Subcutaneous adipose tissue (tissue), 4 donors: ENCODE data around the gene HSPB6. TPM values are rescaled to one million over a fixed set of nuclear protein-coding genes. Genes with fewer than 3 reads are reported as not detected.

Experiments used
- total RNA-seq, 4 donors: library from RNA; depleted of rRNA; stranded (reverse); fragments of >200 nt; gene quantifications; one replicate each; pipeline ENCODE4 v1.1.0, GENCODE V29; 2016
- TF ChIP-seq, protein P1 (sequence below): fragments of 450-650 bp; IDR thresholded peaks from one replicate; pipeline ENCODE4 v1.5.1; 2016; ENCODE audit warnings: low read depth, mild to moderate bottlenecking, control low read depth, antibody characterized with exemption, moderate library complexity

HSPB6 gene
- total RNA-seq, 4 donors from 2014 or later = 50.1 to 554 (median 117) TPM

DNA sequence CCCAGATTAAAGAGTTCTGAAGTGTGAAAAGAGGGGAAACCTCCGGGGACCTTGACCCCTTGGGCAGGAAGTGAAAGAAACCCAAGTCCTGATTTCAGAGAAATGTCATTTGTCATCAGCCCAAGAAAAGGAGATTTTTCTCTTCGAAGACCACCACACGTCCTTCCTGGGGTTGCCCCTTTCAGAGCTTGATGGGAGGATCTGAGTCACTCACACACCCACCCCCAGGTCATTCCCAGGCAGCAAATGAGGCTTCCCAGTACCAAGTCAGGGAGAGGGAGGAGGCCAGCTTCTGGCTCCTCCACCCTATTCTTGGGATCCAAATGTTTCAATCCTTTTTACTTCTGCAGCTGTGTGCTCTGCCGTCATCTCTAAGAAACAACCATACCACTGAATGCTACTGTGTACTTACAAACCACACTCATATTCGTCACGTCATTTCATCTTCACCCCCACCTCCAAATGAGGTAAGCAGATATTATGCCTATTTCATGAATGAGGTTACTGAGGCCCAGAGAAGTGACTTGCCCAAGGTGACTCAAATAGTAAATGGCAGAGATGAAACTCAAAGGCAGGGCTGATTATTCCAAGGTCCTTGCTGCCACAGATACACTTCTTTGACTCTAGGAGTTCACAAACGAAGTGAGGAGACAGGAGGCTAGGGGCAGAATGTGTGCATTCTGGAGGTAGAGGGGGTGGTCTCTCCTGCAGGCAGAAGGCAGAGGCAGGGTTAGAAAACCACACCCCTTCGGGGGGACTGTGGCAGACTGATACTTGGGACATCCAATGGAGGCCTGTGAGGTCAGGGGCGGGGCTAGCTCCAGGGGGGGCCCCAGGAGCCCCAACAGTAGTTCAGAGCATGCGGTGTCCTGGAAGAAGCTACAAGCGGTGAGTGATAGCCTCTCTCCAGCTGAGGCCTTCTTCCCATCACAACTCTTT lies 44.0 kb downstream of the HSPB6 start:
- TF ChIP-seq, protein P1, sequence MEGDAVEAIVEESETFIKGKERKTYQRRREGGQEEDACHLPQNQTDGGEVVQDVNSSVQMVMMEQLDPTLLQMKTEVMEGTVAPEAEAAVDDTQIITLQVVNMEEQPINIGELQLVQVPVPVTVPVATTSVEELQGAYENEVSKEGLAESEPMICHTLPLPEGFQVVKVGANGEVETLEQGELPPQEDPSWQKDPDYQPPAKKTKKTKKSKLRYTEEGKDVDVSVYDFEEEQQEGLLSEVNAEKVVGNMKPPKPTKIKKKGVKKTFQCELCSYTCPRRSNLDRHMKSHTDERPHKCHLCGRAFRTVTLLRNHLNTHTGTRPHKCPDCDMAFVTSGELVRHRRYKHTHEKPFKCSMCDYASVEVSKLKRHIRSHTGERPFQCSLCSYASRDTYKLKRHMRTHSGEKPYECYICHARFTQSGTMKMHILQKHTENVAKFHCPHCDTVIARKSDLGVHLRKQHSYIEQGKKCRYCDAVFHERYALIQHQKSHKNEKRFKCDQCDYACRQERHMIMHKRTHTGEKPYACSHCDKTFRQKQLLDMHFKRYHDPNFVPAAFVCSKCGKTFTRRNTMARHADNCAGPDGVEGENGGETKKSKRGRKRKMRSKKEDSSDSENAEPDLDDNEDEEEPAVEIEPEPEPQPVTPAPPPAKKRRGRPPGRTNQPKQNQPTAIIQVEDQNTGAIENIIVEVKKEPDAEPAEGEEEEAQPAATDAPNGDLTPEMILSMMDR = no peak

DNA sequence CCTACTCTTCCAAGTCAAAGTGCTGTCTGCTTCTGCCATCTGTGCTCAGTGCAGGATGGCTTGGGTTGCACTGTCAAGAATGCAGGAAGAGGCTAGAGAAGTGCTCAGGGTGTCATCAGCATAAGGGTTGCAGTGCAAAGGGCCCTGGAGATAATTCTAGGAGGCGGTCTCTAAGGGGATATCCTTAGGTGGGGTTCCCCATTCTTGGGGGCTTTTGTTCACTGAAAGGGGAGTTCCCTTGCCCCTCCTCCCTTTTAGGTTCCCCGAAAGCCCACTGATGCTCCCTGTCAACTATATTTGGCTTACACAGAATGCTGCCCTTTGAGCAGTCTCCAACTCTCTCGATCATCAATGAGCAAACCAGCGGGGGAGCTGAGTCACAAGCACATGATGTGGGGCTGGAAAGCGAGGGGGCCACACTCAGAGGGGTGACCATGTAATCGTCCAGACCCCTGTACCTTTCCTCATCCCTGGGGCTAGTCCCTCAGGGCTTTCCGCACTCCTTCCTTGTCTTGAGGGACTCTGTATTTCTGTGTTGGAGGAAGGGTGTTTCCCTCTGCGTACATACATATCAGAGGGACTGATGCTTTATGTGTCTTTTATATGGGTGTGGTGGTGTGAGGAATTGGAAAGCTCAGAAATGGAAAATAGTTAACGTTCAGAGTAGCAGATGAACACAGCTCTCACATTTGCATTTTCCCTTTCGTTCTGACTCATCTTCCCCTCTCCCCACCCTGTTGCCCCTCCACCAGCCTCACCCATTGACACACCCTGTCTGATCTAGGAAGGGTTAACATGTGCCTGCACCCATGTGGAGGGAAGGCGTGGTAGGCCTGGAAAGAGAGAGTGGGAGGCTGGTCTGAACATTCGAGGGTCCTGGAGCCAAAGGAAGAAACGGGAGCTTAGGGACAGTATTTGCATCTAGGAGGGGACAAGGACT lies 45.8 kb downstream of the HSPB6 start:
- TF ChIP-seq, protein P1 = no peak

DNA sequence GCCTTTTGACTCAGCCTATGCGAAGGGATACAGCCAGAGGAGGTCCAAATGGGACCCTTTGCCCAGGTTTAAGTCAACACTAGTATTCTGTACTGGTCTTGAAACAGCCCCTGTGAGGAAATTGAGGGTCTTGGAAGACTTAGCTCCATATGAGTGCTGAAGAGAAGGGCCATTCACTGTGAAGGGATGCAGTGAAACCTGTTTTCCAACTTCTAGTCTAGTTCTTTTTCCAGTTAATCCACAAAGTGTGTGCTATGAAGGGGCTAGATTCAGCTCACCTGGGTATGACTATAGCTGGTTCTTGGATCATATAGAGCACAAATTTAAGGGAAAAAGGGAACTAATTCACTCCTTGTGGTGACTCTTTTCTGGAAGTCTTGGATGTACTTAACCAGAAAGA lies 48.4 kb downstream of the HSPB6 start:
- TF ChIP-seq, protein P1 = no peak

Other genes starting within 250 kb of the HSPB6 start
- 1 to 10 TPM in 3 of 4 donors, under 1 TPM in 1; 0.94 to 7.3 (median 1.9) TPM for gene DMKN, start 243.4 kb downstream of the HSPB6 start, total RNA-seq
- not detected for gene SBSN, start 228.7 kb downstream of the HSPB6 start, total RNA-seq
- not detected for gene GAPDHS, start 223.6 kb downstream of the HSPB6 start, total RNA-seq
- 10 to 100 TPM; 60.1 to 76.8 (median 73.6) TPM for gene TMEM147, start 211.4 kb downstream of the HSPB6 start, total RNA-seq
- not detected for gene ATP4A, start 193.4 kb downstream of the HSPB6 start, total RNA-seq
- not detected for gene PMIS2, start 170.9 kb downstream of the HSPB6 start, total RNA-seq
- 1 to 10 TPM; 2.4 to 7.7 (median 3.4) TPM for gene HAUS5, start 144.3 kb downstream of the HSPB6 start, total RNA-seq
- 10 to 100 TPM; 27.7 to 55.4 (median 32.6) TPM for gene RBM42, start 128.0 kb downstream of the HSPB6 start, total RNA-seq
- gene ETV2, start 115.3 kb downstream of the HSPB6 start, total RNA-seq = 1 to 10 TPM in 2 of 4 donors, not detected in 2; 1.1 to 1.2 TPM
- gene COX6B1, start 108.7 kb downstream of the HSPB6 start, total RNA-seq = 100 to 1,000 TPM; 422 to 625 (median 529) TPM
- under 1 TPM in 1 of 4 donors, not detected in 3; 0.34 TPM for gene UPK1A, start 90.5 kb downstream of the HSPB6 start, total RNA-seq
- gene ZBTB32, start 52.5 kb downstream of the HSPB6 start, total RNA-seq = under 1 TPM in 1 of 4 donors, not detected in 3; 0.33 TPM
- 10 to 100 TPM in 3 of 4 donors, 1 to 10 TPM in 1; 7.3 to 26.6 (median 15.1) TPM for gene KMT2B, start 39.0 kb downstream of the HSPB6 start, total RNA-seq
- gene IGFLR1, start 14.6 kb downstream of the HSPB6 start, total RNA-seq = 10 to 100 TPM in 1 of 4 donors, 1 to 10 TPM in 3; 4.4 to 13.8 (median 5.9) TPM
- gene U2AF1L4, start 11.6 kb downstream of the HSPB6 start, total RNA-seq = 10 to 100 TPM; 14.8 to 30.5 (median 19.7) TPM
- 10 to 100 TPM; 23.4 to 71.3 (median 35.7) TPM for gene PSENEN, start 11.4 kb downstream of the HSPB6 start, total RNA-seq
- gene LIN37, start 8.5 kb downstream of the HSPB6 start, total RNA-seq = 10 to 100 TPM in 2 of 4 donors, 1 to 10 TPM in 2; 7.5 to 12.2 (median 10.0) TPM
- gene PROSER3, start 1.1 kb upstream of the HSPB6 start, total RNA-seq = 1 to 10 TPM; 2.8 to 5.7 (median 3.5) TPM
- gene ARHGAP33, start 18.5 kb upstream of the HSPB6 start, total RNA-seq = 10 to 100 TPM in 1 of 4 donors, 1 to 10 TPM in 2, under 1 TPM in 1; 0.33 to 12.2 (median 4.5) TPM
- not detected for gene PRODH2, start 55.8 kb upstream of the HSPB6 start, total RNA-seq
- not detected for gene NPHS1, start 95.5 kb upstream of the HSPB6 start, total RNA-seq
- not detected for gene KIRREL2, start 99.9 kb upstream of the HSPB6 start, total RNA-seq
- gene APLP1, start 111.5 kb upstream of the HSPB6 start, total RNA-seq = 1 to 10 TPM in 2 of 4 donors, not detected in 2; 1.2 to 1.3 TPM
- gene NFKBID, start 143.5 kb upstream of the HSPB6 start, total RNA-seq = 10 to 100 TPM in 3 of 4 donors, 1 to 10 TPM in 1; 6.8 to 23.3 (median 13.6) TPM
- gene HCST, start 145.5 kb upstream of the HSPB6 start, total RNA-seq = 10 to 100 TPM in 1 of 4 donors, 1 to 10 TPM in 2, not detected in 1; 2.9 to 72.6 (median 4.7) TPM
- gene TYROBP, start 151.3 kb upstream of the HSPB6 start, total RNA-seq = 1,000 to 10,000 TPM in 1 of 4 donors, 100 to 1,000 TPM in 2, 10 to 100 TPM in 1; 99.8 to 1,341 (median 209) TPM
- gene LRFN3, start 179.3 kb upstream of the HSPB6 start, total RNA-seq = 1 to 10 TPM; 2.5 to 6.6 (median 4.3) TPM
- 10 to 100 TPM in 3 of 4 donors, 1 to 10 TPM in 1; 8.6 to 59.9 (median 42.5) TPM for gene SDHAF1, start 238.2 kb upstream of the HSPB6 start, total RNA-seq